ENCODE results near the gene PAK6.

PAK6 gene

GRCh38 chr15:40277471-40277870 lies 38.6 kb downstream of the PAK6 start:
- DNase-seq (ENCODE audit: low read depth) = no peak

DNA sequence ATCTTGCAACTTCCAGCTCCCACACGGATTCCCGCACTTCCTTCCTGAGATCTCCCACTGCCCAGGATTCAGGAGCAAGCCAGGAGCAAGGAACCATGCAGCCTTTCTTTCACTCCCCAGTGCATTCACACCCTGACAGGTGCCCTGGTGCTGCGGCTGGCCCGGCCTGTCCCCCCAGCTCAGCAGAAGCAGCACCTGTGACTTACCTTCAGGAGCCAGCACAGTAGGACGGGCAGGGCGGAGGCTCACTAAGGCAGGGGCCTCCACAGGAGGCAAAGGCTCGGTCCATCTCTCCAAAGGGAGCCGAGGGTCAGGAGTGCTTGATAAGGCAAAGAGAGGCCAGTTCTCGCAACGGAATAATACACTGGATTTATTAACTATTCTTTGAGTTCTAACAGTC lies 39.2 kb downstream of the PAK6 start:
- no peak for DNase-seq (ENCODE audit: low read depth)

- DNase-seq (ENCODE audit: low read depth) = peak; percentile 48
Measured at GRCh38 chr15:40279437-40280141, 40.7 kb downstream of the PAK6 start.

GRCh38 chr15:40280260-40281056 lies 41.6 kb downstream of the PAK6 start:
- no peak for DNase-seq (ENCODE audit: low read depth)

- no peak for DNase-seq (ENCODE audit: low read depth)
Measured at GRCh38 chr15:40281057-40281800, 42.4 kb downstream of the PAK6 start.

- DNase-seq (ENCODE audit: low read depth) = no peak
Measured at GRCh38 chr15:40281801-40282146, 42.9 kb downstream of the PAK6 start.

DNA sequence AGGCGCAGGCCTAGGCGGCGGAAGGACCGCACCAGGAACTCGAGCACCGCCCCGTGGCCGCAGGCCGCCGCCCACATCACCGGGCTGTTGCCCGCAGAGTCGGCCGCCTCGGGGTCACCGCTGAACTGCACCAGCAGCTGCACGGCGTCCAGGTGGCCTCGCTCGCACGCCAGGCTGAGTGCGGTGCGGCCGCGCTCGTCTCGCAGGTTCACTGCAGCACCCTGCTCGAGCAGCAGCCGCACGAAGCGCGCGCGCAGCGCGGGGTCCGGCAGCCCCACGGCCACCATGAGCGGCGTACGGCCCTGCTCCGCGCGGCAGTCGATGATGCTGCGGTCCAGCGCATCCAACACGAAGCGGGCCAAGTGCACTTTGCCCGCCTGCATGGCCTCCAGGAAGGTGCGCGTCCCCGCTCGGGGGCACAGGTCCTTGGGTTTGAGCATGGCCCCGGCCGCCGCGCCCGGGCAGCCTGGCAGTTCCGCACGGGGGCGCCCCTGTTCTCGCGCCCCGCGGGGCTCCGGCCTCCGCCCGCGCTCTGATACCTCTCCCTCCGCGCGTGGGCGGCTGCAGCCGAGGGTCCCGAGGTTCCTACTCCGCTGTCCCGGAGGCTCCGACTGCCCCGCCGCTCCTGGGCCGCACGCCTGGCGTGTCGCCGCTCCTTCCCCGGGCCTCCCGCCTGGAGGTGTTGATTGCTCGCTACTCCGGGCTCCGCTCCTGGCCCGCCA lies 43.4 kb downstream of the PAK6 start:
- DNase-seq (ENCODE audit: low read depth) = peak; percentile 38

GRCh38 chr15:40282869-40283614 lies 44.2 kb downstream of the PAK6 start, which contains the start of gene ANKRD63:
Gene ANKRD63 (minus strand): TSS chr15:40283064. CDS start chr15:40282586, 478 bp downstream.
- DNase-seq (ENCODE audit: low read depth) = no peak

- DNase-seq (ENCODE audit: low read depth) = no peak
Measured at GRCh38 chr15:40283615-40284300, 44.9 kb downstream of the PAK6 start.

- DNase-seq (ENCODE audit: low read depth) = no peak
Measured at GRCh38 chr15:40285151-40285550, 46.3 kb downstream of the PAK6 start.

- DNase-seq (ENCODE audit: low read depth) = no peak
Measured at GRCh38 chr15:40285554-40286011, 46.7 kb downstream of the PAK6 start.

DNA sequence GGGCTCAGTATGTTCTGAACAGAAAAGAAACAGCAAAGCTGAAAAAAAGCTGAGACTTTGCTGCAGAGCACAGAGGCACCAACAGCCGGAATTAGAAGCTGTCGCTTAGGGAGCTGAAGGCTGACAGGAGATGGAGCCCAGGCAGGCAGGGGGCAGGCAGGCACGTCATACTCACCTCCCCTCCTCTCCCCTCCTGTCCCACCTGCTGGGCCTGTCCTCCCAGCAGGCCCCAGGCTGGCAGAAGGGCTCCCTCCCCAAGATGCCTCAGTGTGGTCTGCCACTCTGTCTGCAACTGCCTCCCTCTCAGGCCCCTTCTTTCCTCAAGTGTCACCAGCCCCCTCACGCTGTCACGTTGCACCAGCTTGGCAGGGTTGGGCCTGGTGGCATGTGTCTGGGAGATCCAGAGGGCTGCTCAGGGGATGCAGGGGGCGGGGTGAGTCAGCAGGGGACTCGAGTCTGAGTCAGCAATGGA lies 47.2 kb downstream of the PAK6 start:
- no peak for DNase-seq (ENCODE audit: low read depth)

GRCh38 chr15:40286794-40287193 lies 47.9 kb downstream of the PAK6 start:
- no peak for DNase-seq (ENCODE audit: low read depth)

DNA sequence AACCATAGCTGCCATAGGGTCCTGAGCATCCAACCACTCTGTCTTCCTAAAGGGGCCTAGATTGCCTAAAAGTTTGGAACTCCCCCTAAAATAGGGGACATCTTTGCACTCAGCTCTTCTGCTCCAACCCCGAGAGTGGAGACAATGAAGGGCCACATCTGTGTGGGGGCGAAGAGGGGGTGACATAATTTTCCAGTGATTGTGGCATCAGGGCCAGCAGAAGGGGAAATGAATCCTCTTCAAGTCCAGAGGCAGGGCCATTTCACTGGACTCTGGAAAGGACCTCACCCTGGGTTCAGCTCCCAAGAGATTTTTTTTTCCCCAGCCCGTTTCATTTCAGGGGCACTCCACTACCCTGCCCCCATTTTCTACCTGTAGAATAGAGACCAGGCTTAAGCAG lies 48.6 kb downstream of the PAK6 start:
- DNase-seq (ENCODE audit: low read depth) = no peak

GRCh38 chr15:40287968-40288367 lies 49.1 kb downstream of the PAK6 start:
- no peak for DNase-seq (ENCODE audit: low read depth)

GRCh38 chr15:40289140-40289775 lies 50.4 kb downstream of the PAK6 start:
- DNase-seq (ENCODE audit: low read depth) = no peak

DNA sequence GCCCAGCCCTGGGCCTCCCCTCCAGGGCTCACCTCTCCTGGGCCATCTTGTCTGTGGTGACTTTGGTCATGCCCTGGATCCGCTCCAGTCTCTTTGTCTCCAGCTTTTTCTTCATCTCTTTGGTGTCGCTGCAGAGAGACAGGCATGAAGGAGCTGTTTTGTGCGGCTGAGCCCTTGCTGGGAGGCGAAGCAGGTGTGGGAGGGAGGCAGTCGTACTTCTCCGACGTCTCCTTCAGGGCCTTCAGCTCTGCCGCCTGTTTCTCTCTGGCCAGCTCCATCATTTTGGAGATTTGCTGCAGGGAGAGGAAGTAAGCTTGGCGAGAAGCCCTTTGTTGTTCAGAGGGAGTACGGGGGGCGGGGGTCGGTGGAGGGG lies 51.7 kb downstream of the PAK6 start:
- DNase-seq (ENCODE audit: low read depth) = no peak

GRCh38 chr15:40290918-40291574 lies 52.2 kb downstream of the PAK6 start:
- DNase-seq (ENCODE audit: low read depth) = no peak

- no peak for DNase-seq (ENCODE audit: low read depth)
Measured at GRCh38 chr15:40292246-40292645, 53.4 kb downstream of the PAK6 start.

DNA sequence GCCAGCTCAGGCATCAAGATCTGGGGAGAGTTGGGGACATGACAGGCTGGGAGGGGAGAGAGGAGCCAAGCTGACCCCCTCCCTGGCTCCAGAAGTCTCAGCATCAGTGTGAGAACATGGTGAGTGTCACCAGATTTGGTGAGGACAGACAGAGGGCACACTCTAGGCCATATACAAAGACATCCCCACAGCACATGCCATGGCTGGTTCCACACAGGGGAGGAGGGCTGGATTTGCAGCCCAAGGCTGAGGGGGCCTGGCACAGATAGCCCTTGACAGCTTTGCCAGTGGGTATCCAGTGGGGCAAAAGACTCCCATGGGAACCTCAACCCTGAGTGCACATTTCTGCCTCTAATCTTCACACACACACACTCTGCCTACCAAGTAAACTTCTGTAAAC lies 54.1 kb downstream of the PAK6 start:
- no peak for DNase-seq (ENCODE audit: low read depth)

All from activated T-helper 1 cell treated with Interleukin-2 at 50 U/mL for 16 hours (primary cell).